H9 (cell line): ENCODE data around the gene DOCK2. TPM values are rescaled to one million over a fixed set of nuclear protein-coding genes. Genes with fewer than 3 reads are reported as not detected.

Experiments used
- DNase-seq: peaks from one replicate; pipeline ENCODE4 v3.0.0-alpha.2; 2017
- H2AFZ ChIP-seq: one replicate; pipeline ENCODE4 v1.6.1; 2013; ENCODE audit warnings: mild to moderate bottlenecking, low read length, control low read depth, moderate library complexity
- H2AK5ac ChIP-seq: 2 replicates; pipeline ENCODE4 v1.6.1; 2013; ENCODE audit warnings: low read length, control low read depth, mixed read lengths; ENCODE audit not compliant: insufficient read length
- H2BK120ac ChIP-seq: one replicate; pipeline ENCODE4 v1.6.1; 2013; ENCODE audit warnings: low read depth, mild to moderate bottlenecking, low read length, control low read depth, inconsistent platforms; ENCODE audit not compliant: poor library complexity, severe bottlenecking
- H2BK12ac ChIP-seq: 2 replicates; pipeline ENCODE4 v1.6.1; 2013; ENCODE audit warnings: low read length, control low read depth, mixed read lengths, low read depth; ENCODE audit not compliant: insufficient read length
- H2BK15ac ChIP-seq: 2 replicates; pipeline ENCODE4 v1.6.1; 2013; ENCODE audit warnings: low read depth, low read length, control low read depth
- H2BK20ac ChIP-seq: one replicate; pipeline ENCODE4 v1.6.1; 2013; ENCODE audit warnings: low read depth, mild to moderate bottlenecking, low read length, control low read depth, inconsistent platforms; ENCODE audit not compliant: poor library complexity, severe bottlenecking
- H2BK5ac ChIP-seq: 2 replicates; pipeline ENCODE4 v1.6.1; 2013; ENCODE audit warnings: low read length, control low read depth, mixed read lengths; ENCODE audit not compliant: insufficient read length
- H3K14ac ChIP-seq: 2 replicates; pipeline ENCODE4 v1.6.1; 2013; ENCODE audit warnings: low read length, control low read depth; ENCODE audit not compliant: insufficient read depth
- H3K18ac ChIP-seq: 2 replicates; pipeline ENCODE4 v1.6.1; 2013; ENCODE audit warnings: low read depth, mild to moderate bottlenecking, mixed read lengths, low read length, control low read depth; ENCODE audit not compliant: insufficient read length
- H3K23ac ChIP-seq: 2 replicates; pipeline ENCODE4 v1.6.1; 2013; ENCODE audit warnings: low read length, control low read depth, mixed read lengths, low read depth; ENCODE audit not compliant: insufficient read length
- H3K23me2 ChIP-seq: 2 replicates; pipeline ENCODE4 v1.6.1; 2013; ENCODE audit warnings: low read depth, mild to moderate bottlenecking, mixed read lengths, low read length, control low read depth; ENCODE audit not compliant: insufficient read length, poor library complexity, severe bottlenecking
- H3K27ac ChIP-seq: 2 replicates; pipeline ENCODE4 v1.5.1; 2013; ENCODE audit warnings: low read length, control low read depth, mixed read lengths, low read depth; ENCODE audit not compliant: insufficient read length
- H3K27me3 ChIP-seq: 2 replicates; pipeline ENCODE4 v1.6.1; 2013; ENCODE audit warnings: low read length, control low read depth, inconsistent platforms; ENCODE audit not compliant: insufficient read depth
- H3K4ac ChIP-seq: 2 replicates; pipeline ENCODE4 v1.6.1; 2013; ENCODE audit warnings: low read depth, mild to moderate bottlenecking, control low read depth, inconsistent platforms, low read length, moderate library complexity
- H3K4me1 ChIP-seq: 2 replicates; pipeline ENCODE4 v1.6.1; 2013; ENCODE audit warnings: low read length, control low read depth, inconsistent platforms; ENCODE audit not compliant: insufficient read depth
- H3K4me2 ChIP-seq: 2 replicates; pipeline ENCODE4 v1.6.1; 2013; ENCODE audit warnings: low read length, control low read depth, mixed read lengths; ENCODE audit not compliant: insufficient read length, insufficient read depth
- H3K56ac ChIP-seq: 2 replicates; pipeline ENCODE4 v1.6.1; 2013; ENCODE audit warnings: low read depth, mild to moderate bottlenecking, mixed read lengths, low read length, control low read depth; ENCODE audit not compliant: insufficient read length
- H3K79me1 ChIP-seq: 2 replicates; pipeline ENCODE4 v1.6.1; 2013; ENCODE audit warnings: low read depth, mild to moderate bottlenecking, moderate library complexity, low read length, control low read depth, inconsistent platforms; ENCODE audit not compliant: insufficient read depth, poor library complexity, severe bottlenecking
- H3K79me2 ChIP-seq: 2 replicates; pipeline ENCODE4 v1.6.1; 2013; ENCODE audit warnings: low read length, control low read depth, inconsistent platforms; ENCODE audit not compliant: insufficient read depth
- H3K9ac ChIP-seq: 2 replicates; pipeline ENCODE4 v1.6.1; 2013; ENCODE audit warnings: low read length, control low read depth, mixed read lengths; ENCODE audit not compliant: insufficient read length; ENCODE audit errors: extremely low read depth
- H3K9me3 ChIP-seq: one replicate; pipeline ENCODE4 v1.6.1; 2013; ENCODE audit warnings: low read depth, low read length, inconsistent platforms; ENCODE audit not compliant: control insufficient read depth
- H3T11ph ChIP-seq: one replicate; pipeline ENCODE4 v1.6.1; 2013; ENCODE audit warnings: mild to moderate bottlenecking, low read length, control low read depth, inconsistent platforms
- H4K20me1 ChIP-seq: one replicate; pipeline ENCODE4 v1.6.1; 2013; ENCODE audit not compliant: control insufficient read depth, insufficient read length, insufficient read depth
- H4K5ac ChIP-seq: 2 replicates; pipeline ENCODE4 v1.6.1; 2013; ENCODE audit warnings: low read depth, mild to moderate bottlenecking, mixed read lengths, low read length, control low read depth; ENCODE audit not compliant: insufficient read length
- H4K8ac ChIP-seq: replicated peaks from 2 replicates; pipeline ENCODE4 v1.6.1; 2013; ENCODE audit warnings: low read length, control low read depth, mixed read lengths, low read depth; ENCODE audit not compliant: insufficient read length
- H4K91ac ChIP-seq: 2 replicates; pipeline ENCODE4 v1.6.1; 2013; ENCODE audit warnings: low read depth, mild to moderate bottlenecking, moderate library complexity, mixed read lengths, low read length, control low read depth; ENCODE audit not compliant: insufficient read length
- H3K27ac Mint-ChIP-seq, 3 experiments: 2 replicates in 2 of 3; 3 replicates in 1 of 3; pipeline ENCODE4 v1.8.0; 2020 to 2021; ENCODE audit warnings: mixed read lengths in 3 of 3, mild to moderate bottlenecking in 1 of 3, moderate library complexity in 1 of 3
- H3K27me3 Mint-ChIP-seq: 2 replicates; pipeline ENCODE4 v1.8.0; 2021; ENCODE audit warnings: low read depth, mild to moderate bottlenecking, moderate library complexity, mixed read lengths
- H3K36me3 Mint-ChIP-seq, 3 experiments: 2 replicates in 2 of 3; 3 replicates in 1 of 3; pipeline ENCODE4 v1.8.0; 2020 to 2021; ENCODE audit warnings: low read depth in 3 of 3, mixed read lengths in 3 of 3; ENCODE audit not compliant: insufficient read depth in 1 of 3
- H3K4me1 Mint-ChIP-seq, 2 experiments: 2 replicates each; pipeline ENCODE4 v1.8.0; 2020; ENCODE audit warnings: mixed read lengths in 2 of 2
- H3K4me3 Mint-ChIP-seq, 2 experiments: 2 replicates in 1 of 2; 3 replicates in 1 of 2; pipeline ENCODE4 v1.8.0; 2020 to 2021; ENCODE audit warnings: mild to moderate bottlenecking in 2 of 2, mixed read lengths in 2 of 2, moderate library complexity in 1 of 2
- H3K9me3 Mint-ChIP-seq, 2 experiments: 2 replicates in 1 of 2; 3 replicates in 1 of 2; pipeline ENCODE4 v1.8.0; 2020; ENCODE audit warnings: mild to moderate bottlenecking in 2 of 2, mixed read lengths in 2 of 2, moderate library complexity in 1 of 2
- WGBS: extraction: QIAGEN DNeasy Blood & Tissue Kit; methylation state at CpG from one replicate; pipeline ENCODE4 v1.1.7; 2013; ENCODE audit warnings: missing lambda C conversion rate, low lambda C conversion rate, mixed read lengths; ENCODE audit not compliant: insufficient read length; ENCODE audit errors: extremely low coverage; 5-methylcytosine and 5-hydroxymethylcytosine counted together
- total RNA-seq: library from RNA; stranded (reverse); gene quantifications from 2 replicates; pipeline ENCODE4 v1.2.1, GENCODE V29; 2021
- TF ChIP-seq, protein P1 (sequence below): fragments of 200-600 bp; sonication (generic); conservative IDR thresholded peaks from 3 replicates; pipeline ENCODE4 v1.8.0; 2021; ENCODE audit warnings: antibody characterized with exemption, mild to moderate bottlenecking

Gene DOCK2
- total RNA-seq, 1 experiment from 2014 or later, result 7.8 TPM

DNA sequence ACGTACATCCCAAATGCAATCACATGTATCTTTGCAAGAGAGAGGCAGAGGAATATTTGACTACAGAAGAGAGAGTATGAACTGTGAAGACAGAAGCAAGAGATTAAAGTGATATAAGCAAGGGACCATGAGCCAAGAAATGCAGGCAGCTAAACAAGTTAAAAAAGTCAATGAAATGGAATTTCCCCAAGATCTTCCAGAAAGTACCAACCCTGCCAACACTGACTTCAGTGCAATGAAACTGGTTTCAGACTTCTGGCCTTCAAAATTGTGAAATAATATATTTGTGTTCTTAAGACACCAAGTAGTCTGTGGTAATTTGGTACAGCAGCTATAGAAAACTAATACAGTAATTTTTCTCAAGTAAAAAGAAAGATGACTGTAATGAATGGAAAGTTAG lies 489.6 kb downstream of the DOCK2 start:
- H3K9me3 Mint-ChIP-seq, result peaks cover 7 to 9% of the 10 kb centered on the region in 2 experiments; a peak in 3 of 5 replicates

More for the DNA sequence above, 489.6 kb downstream of the DOCK2 start:
- Histone ChIP-seq H4K5ac (no peak overlapping the region), H3K14ac (no peak overlapping the region), H3K4me1 (no peaks in the 10 kb centered on the region), H4K20me1 (no peaks in the 10 kb centered on the region), H3K27me3 (no peaks in the 10 kb centered on the region), H4K91ac (no peak overlapping the region), H2AK5ac (no peak overlapping the region), H3K79me1 (no peaks in the 10 kb centered on the region), H3K27ac (no peak overlapping the region), H2BK20ac (no peak overlapping the region), H3K79me2 (no peaks in the 10 kb centered on the region), H2BK15ac (no peak overlapping the region), H2AFZ (no peak overlapping the region), H3K9me3 (no peaks in the 10 kb centered on the region), H3K56ac (no peak overlapping the region), H2BK5ac (no peak overlapping the region), H4K8ac (no peak overlapping the region), H3K18ac (no peak overlapping the region), H3K4ac (no peak overlapping the region), H3T11ph (no peak overlapping the region), H2BK12ac (no peak overlapping the region), H2BK120ac (no peak overlapping the region), H3K23ac (no peak overlapping the region), H3K4me2 (no peak overlapping the region), H3K9ac (no peak overlapping the region), H3K23me2 (no peaks in the 10 kb centered on the region)
- TF ChIP-seq, protein P1, sequence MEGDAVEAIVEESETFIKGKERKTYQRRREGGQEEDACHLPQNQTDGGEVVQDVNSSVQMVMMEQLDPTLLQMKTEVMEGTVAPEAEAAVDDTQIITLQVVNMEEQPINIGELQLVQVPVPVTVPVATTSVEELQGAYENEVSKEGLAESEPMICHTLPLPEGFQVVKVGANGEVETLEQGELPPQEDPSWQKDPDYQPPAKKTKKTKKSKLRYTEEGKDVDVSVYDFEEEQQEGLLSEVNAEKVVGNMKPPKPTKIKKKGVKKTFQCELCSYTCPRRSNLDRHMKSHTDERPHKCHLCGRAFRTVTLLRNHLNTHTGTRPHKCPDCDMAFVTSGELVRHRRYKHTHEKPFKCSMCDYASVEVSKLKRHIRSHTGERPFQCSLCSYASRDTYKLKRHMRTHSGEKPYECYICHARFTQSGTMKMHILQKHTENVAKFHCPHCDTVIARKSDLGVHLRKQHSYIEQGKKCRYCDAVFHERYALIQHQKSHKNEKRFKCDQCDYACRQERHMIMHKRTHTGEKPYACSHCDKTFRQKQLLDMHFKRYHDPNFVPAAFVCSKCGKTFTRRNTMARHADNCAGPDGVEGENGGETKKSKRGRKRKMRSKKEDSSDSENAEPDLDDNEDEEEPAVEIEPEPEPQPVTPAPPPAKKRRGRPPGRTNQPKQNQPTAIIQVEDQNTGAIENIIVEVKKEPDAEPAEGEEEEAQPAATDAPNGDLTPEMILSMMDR, result no peak
- no peak overlapping the region for H3K27ac Mint-ChIP-seq
- DNase-seq, result no peak
- no peaks in the 10 kb centered on the region; a peak in 1 of 7 replicates for H3K36me3 Mint-ChIP-seq
- no peaks in the 10 kb centered on the region; the same call in 1 of the 2 replicates for H3K27me3 Mint-ChIP-seq
- WGBS, result no CpG with 5 or more reads among the region's 1 CpG
- H3K4me1 Mint-ChIP-seq, result no peaks in the 10 kb centered on the region
- H3K4me3 Mint-ChIP-seq, result no peak overlapping the region
